K562 (cell line): Measurements from ENCODE around the gene C1QTNF8. TPM values are rescaled to one million over a fixed set of nuclear protein-coding genes. Genes with fewer than 3 reads are reported as not detected.
A peak's percentile ranks its signal among the peaks of the same experiment; 100 is the strongest.

ENCODE experiments used
- ATAC-seq: fragments of 200-7000 bp; cut with Tn5 transposase; 3 replicates; pipeline ENCODE4 v1.9.1; 2020; ENCODE audit warnings: moderate library complexity
- BruUV-seq: library from RNA; stranded (reverse); fragments of 400-500 nt; replicated peaks from 2 replicates; lab custom pipeline; 2021; lab: Mats Ljungman, UMichigan
- CTCF ChIA-PET: fragments of 300-600 bp; formaldehyde crosslinking; extraction: SDS; loops from one replicate; lab custom pipeline; 2021; ENCODE audit warnings: low intra/inter-chr PET ratio; lab: Yijun Ruan, JAX
- POLR2A ChIA-PET: fragments of 300-600, 350-650 bp; sonication (Branson Sonifier 250); formaldehyde crosslinking; extraction: SDS; loops from one replicate; lab custom pipeline; 2021; ENCODE audit warnings: antibody characterized with exemption, inconsistent platforms; lab: Yijun Ruan, JAX
- DNase-seq, 4 experiments: peaks; one replicate each; pipeline versions ENCODE4 v3.0.0 to v3.0.0-alpha.2; 2011 to 2018; ENCODE audit warnings: low spot score in 3 of 4, mixed read lengths in 3 of 4; ENCODE audit errors: extremely low read depth in 1 of 4
- FAIRE-seq: peaks from 2 replicates; lab custom pipeline; 2011; peaks lifted over from hg19 to GRCh38; lab: Jason Lieb, UNC
- H2AFZ ChIP-seq: 2 replicates; pipeline ENCODE4 v1.6.0; 2011; ENCODE audit warnings: low read depth, low read length, control low read depth, inconsistent platforms
- H3K27ac ChIP-seq: fragments of 200-600 bp; 3 replicates; pipeline ENCODE4 v1.8.0; 2011; ENCODE audit warnings: low read depth, mild to moderate bottlenecking, control low read depth, inconsistent platforms, low read length, moderate library complexity, mixed read lengths; ENCODE audit errors: extremely low read depth
- H3K27me3 ChIP-seq, 2 experiments: fragments of 300-600 bp in 1 of 2; 2 replicates in 1 of 2; 3 replicates in 1 of 2; pipeline versions ENCODE4 v1.6.0 to v1.8.0; 2011; ENCODE audit warnings: inconsistent platforms in 2 of 2, low read length in 2 of 2, mild to moderate bottlenecking in 1 of 2, mixed read lengths in 1 of 2, moderate library complexity in 1 of 2; ENCODE audit not compliant: control insufficient read depth in 2 of 2, insufficient read depth in 2 of 2
- H3K36me3 ChIP-seq: fragments of 300-600 bp; 3 replicates; pipeline ENCODE4 v1.8.0; 2011; ENCODE audit warnings: mild to moderate bottlenecking, low read length, inconsistent platforms; ENCODE audit not compliant: control insufficient read depth, insufficient read depth
- H3K4me1 ChIP-seq, 2 experiments: fragments of 200-600 bp in 1 of 2; replicated peaks in 1 of 2; 2 replicates in 1 of 2; 3 replicates in 1 of 2; pipeline versions ENCODE4 v1.5.1 to v1.8.0; 2011; ENCODE audit warnings: inconsistent platforms in 2 of 2, low read length in 2 of 2, mild to moderate bottlenecking in 1 of 2, mixed read lengths in 1 of 2, moderate library complexity in 1 of 2; ENCODE audit not compliant: control insufficient read depth in 2 of 2, insufficient read depth in 2 of 2
- H3K4me2 ChIP-seq: 2 replicates; pipeline ENCODE4 v1.6.1; 2011; ENCODE audit warnings: low read length, control low read depth, inconsistent platforms, mixed read lengths; ENCODE audit not compliant: insufficient read depth
- H3K4me3 ChIP-seq: fragments of 200-600 bp; sonication (generic), shearing (Covaris generic); 2 replicates; pipeline ENCODE4 v1.5.1; 2016; ENCODE audit warnings: control low read depth, inconsistent platforms
- H3K79me2 ChIP-seq: fragments of 200-600 bp; 3 replicates; pipeline ENCODE4 v1.8.0; 2011; ENCODE audit warnings: low read length, inconsistent platforms; ENCODE audit not compliant: control insufficient read depth, insufficient read depth
- H3K9ac ChIP-seq, 2 experiments: 2 replicates each; pipeline versions ENCODE4 v1.6.0 to v1.6.1; 2011; ENCODE audit warnings: low read depth in 2 of 2, low read length in 2 of 2, control low read depth in 1 of 2, inconsistent platforms in 1 of 2, mild to moderate bottlenecking in 1 of 2, mixed read lengths in 1 of 2; ENCODE audit not compliant: insufficient read depth in 1 of 2
- H3K9me1 ChIP-seq: one replicate; pipeline ENCODE4 v1.6.0; 2011; ENCODE audit warnings: inconsistent platforms, mild to moderate bottlenecking, low read length, moderate library complexity; ENCODE audit not compliant: control insufficient read depth, insufficient read depth
- H3K9me3 ChIP-seq: replicated peaks from 2 replicates; pipeline ENCODE4 v1.5.1; 2011; ENCODE audit warnings: low read depth, low read length, inconsistent platforms; ENCODE audit not compliant: control insufficient read depth, insufficient read depth
- H4K20me1 ChIP-seq: replicated peaks from 2 replicates; pipeline ENCODE4 v1.6.1; 2011; ENCODE audit warnings: low read length, inconsistent platforms, mixed read lengths; ENCODE audit not compliant: control insufficient read depth, insufficient read depth
- CTCFL ChIP-seq: IDR thresholded peaks from 2 replicates; pipeline ENCODE4 v1.6.1; 2011; ENCODE audit warnings: borderline replicate concordance, low read depth, mild to moderate bottlenecking, moderate library complexity, low read length; ENCODE audit not compliant: insufficient read depth, poor library complexity, severe bottlenecking
- ETS1 ChIP-seq: conservative IDR thresholded peaks from 2 replicates; pipeline ENCODE4 v1.6.1; 2011; ENCODE audit warnings: low read depth, mild to moderate bottlenecking, low read length; ENCODE audit not compliant: control insufficient read depth
- EZH2 ChIP-seq: IDR thresholded peaks from 2 replicates; pipeline ENCODE4 v1.6.1; 2012; ENCODE audit warnings: low read depth, mild to moderate bottlenecking, inconsistent platforms, low read length, borderline replicate concordance
- HMGN3 ChIP-seq: IDR thresholded peaks from 2 replicates; pipeline ENCODE4 v1.6.1; 2011; ENCODE audit warnings: borderline replicate concordance, low read depth, mild to moderate bottlenecking, mixed read lengths, low read length; ENCODE audit not compliant: insufficient read length; ENCODE audit errors: extremely low read depth
- MAZ ChIP-seq, 2 experiments: fragments of 450-650 bp in 1 of 2; sonication (generic) in 1 of 2; formaldehyde crosslinking; IDR thresholded peaks in 1 of 2; conservative IDR thresholded peaks in 1 of 2; 2 replicates each; pipeline versions ENCODE4 v1.4.0 to v1.5.0; 2020; ENCODE audit warnings: mild to moderate bottlenecking in 1 of 2, missing genetic modification reagents in 1 of 2
- NFATC3 ChIP-seq: fragments of 450-650 bp; IDR thresholded peaks from 2 replicates; pipeline ENCODE4 v1.6.1; 2017; ENCODE audit warnings: mild to moderate bottlenecking
- POLR2G ChIP-seq: fragments of 200-400 bp; formaldehyde crosslinking; IDR thresholded peaks from 2 replicates; pipeline ENCODE4 v1.6.1; 2017; ENCODE audit warnings: low read depth, mild to moderate bottlenecking, antibody characterized with exemption, low read length, moderate library complexity
- RAD21 ChIP-seq, 2 experiments: fragments of 250-450 bp in 1 of 2; fragments of 450-650 bp in 1 of 2; sonication (Bioruptor Pico) in 1 of 2; formaldehyde crosslinking in 1 of 2; IDR thresholded peaks in 1 of 2; conservative IDR thresholded peaks in 1 of 2; 2 replicates each; pipeline versions ENCODE4 v1.4.0 to v1.8.0; 2020 to 2022; ENCODE audit warnings: mild to moderate bottlenecking in 2 of 2, moderate library complexity in 1 of 2
- RB1 ChIP-seq: fragments of 450-650 bp; IDR thresholded peaks from 2 replicates; pipeline ENCODE4 v1.6.1; 2017; ENCODE audit warnings: low read depth, mild to moderate bottlenecking
- SIN3B ChIP-seq: fragments of 450-650 bp; IDR thresholded peaks from 2 replicates; pipeline ENCODE4 v1.6.1; 2017; ENCODE audit warnings: low read depth, mild to moderate bottlenecking, moderate library complexity
- STAG1 ChIP-seq: sonication (generic); formaldehyde crosslinking; IDR thresholded peaks from 2 replicates; pipeline ENCODE4 v1.5.0; 2020; ENCODE audit warnings: missing genetic modification reagents, borderline replicate concordance
- ZNF146 ChIP-seq: IDR thresholded peaks from one replicate; pipeline ENCODE4 v1.6.1; 2018; ENCODE audit warnings: missing compliant biosample characterization; ENCODE audit not compliant: unreplicated experiment
- ZNF57 ChIP-seq: fragments of 450-650 bp; formaldehyde crosslinking; IDR thresholded peaks from 2 replicates; pipeline ENCODE4 v1.4.0; 2020; ENCODE audit warnings: mild to moderate bottlenecking, moderate library complexity
- WGBS: fragments of 100-300 bp; shearing (Covaris generic); methylation state at CpG from one replicate; pipeline ENCODE4 v1.1.6; 2016; ENCODE audit warnings: low coverage, mixed read lengths; ENCODE audit not compliant: insufficient coverage; ENCODE audit errors: missing lambda C conversion rate; 5-methylcytosine and 5-hydroxymethylcytosine counted together
- in situ Hi-C: fragments of 300-500 bp; cut with MboI; formaldehyde crosslinking; loops from 4 replicates; pipeline ENCODE4 v1.15.0; 2018; ENCODE audit warnings: inconsistent platforms, mixed read lengths
- intact Hi-C: fragments of 100-400 bp; cut with micrococcal nuclease; formaldehyde crosslinking; loops from 2 replicates; pipeline ENCODE4 v1.14.2; 2022
- polyA plus RNA-seq, 8 experiments: library from polyadenylated mRNA; depleted of rRNA in 4 of 8; stranded (reverse) in 5 of 8; unstranded in 3 of 8; fragments of >200 nt; fragmentation: Nextera tagmentation in 2 of 8; fragmentation: Illumina TruSeq in 1 of 8; extraction: Ambion mirVana in 2 of 8; extraction: Trizol in 1 of 8; gene quantifications; 2 replicates each; pipeline versions ENCODE4 v1.2.1 to v1.2.3, GENCODE V29; 2011 to 2014; ENCODE audit warnings: inconsistent platforms in 1 of 8, missing spikeins in 1 of 8
- total RNA-seq, 7 experiments: library from RNA; depleted of rRNA in 6 of 7; stranded (reverse); fragments of >200 nt in 6 of 7; fragmentation: Illumina TruSeq in 2 of 7; extraction: Trizol in 2 of 7; gene quantifications; 2 replicates each; pipeline versions ENCODE4 v1.2.1 to v1.2.3, GENCODE V29; 2011 to 2021; ENCODE audit warnings: low replicate concordance in 1 of 7

Gene C1QTNF8
- total and polyA plus RNA-seq, 9 of the 15 experiments (the other 6 are each of a cell fraction or from before 2014, with no cell fraction given), result not detected

GRCh38 chr16:1058216-1058615 is 37.8 kb downstream of the C1QTNF8 start (continued):
- TF ChIP-seq ZNF146 (CRISPR knock-in tag) (no peak), POLR2G (no peak), NFATC3 (no peak), SIN3B (no peak), ZNF57 (CRISPR knock-in tag) (no peak)

GRCh38 chr16:1057252-1057932 is 38.7 kb downstream of the C1QTNF8 start:
- BruUV-seq, result no TSS peak
- Histone ChIP-seq H3K9ac (no peak overlapping the region), H3K9me1 (no peaks in the 10 kb centered on the region), H3K4me1 (peaks cover 0 to 27% of the 10 kb centered on the region in 2 experiments; a peak in 2 of 5 replicates), H3K27ac (no peak overlapping the region), H4K20me1 (no peaks in the 10 kb centered on the region), H3K79me2 (no peaks in the 10 kb centered on the region), H3K4me2 (no peak overlapping the region), H2AFZ (no peak overlapping the region), H3K9me3 (no peaks in the 10 kb centered on the region), H3K36me3 (no peaks in the 10 kb centered on the region), H3K4me3 (no peak overlapping the region), H3K27me3 (peaks cover 2 to 24% of the 10 kb centered on the region in 2 experiments; a peak in 4 of 5 replicates)
- peak; percentile 46 to 70 (median 68) for DNase-seq
- intact Hi-C loops, result no loop called here
- POLR2A ChIA-PET, result interaction anchor here (0.7 kb wide), 3 partner anchors 43 to 312 kb away, joined by 3 to 4 read pairs (median 3); no protein-coding TSS in a partner anchor
- 13% methylated on average over 19 of the region's 33 CpGs for WGBS
- CTCF ChIA-PET, result interaction anchor here (1.4 kb wide), 1 partner anchor 244 kb away, joined by 3 read pairs; no protein-coding TSS in a partner anchor
- no peak for FAIRE-seq
- peak; percentile 78 for ATAC-seq
- in situ Hi-C loops, result loop anchor here (10.0 kb wide), 1 partner anchor 343 kb away; the partner anchor contains the start of gene METRN
- TF ChIP-seq MAZ (CRISPR knock-in tag; conservative IDR thresholded peaks at IDR 0.05 in 1 of 2, IDR thresholded peaks at IDR 0.05 in 1 of 2) (peak in 1 of 2 experiments; percentile 25; a peak in 1 of 4 replicates), EZH2 (no peak), HMGN3 (no peak), RAD21 (CRISPR knock-in tag; conservative IDR thresholded peaks at IDR 0.05 in 1 of 2, IDR thresholded peaks at IDR 0.05 in 1 of 2) (peak in 1 of 2 experiments; percentile 62; a peak in 2 of 4 replicates), CTCFL (peak; percentile 64), ETS1 (no peak), STAG1 (CRISPR knock-in tag) (peak; percentile 40; the same call in 1 of the 2 replicates), RB1 (0 out of 2 replicates have a peak, but pooled peaks have one; percentile 28)
